DND-41 (cell line): ENCODE measurements around the gene DBNL.
"Not testable (repeated sequence)": the region's sequence is repeated elsewhere in the genome, so short reads cannot be mapped to it uniquely, and the experiment has no call there.

ENCODE experiments used
- EZH2 ChIP-seq: IDR thresholded peaks from 3 replicates; pipeline ENCODE4 v1.6.1; 2012; ENCODE audit warnings: borderline replicate concordance, low read depth, mild to moderate bottlenecking, moderate library complexity, low read length, inconsistent platforms; ENCODE audit not compliant: severe bottlenecking
- TF ChIP-seq, protein P1 (sequence below): IDR thresholded peaks from 2 replicates; pipeline ENCODE4 v1.5.1; 2012; ENCODE audit warnings: borderline replicate concordance, low read length, moderate library complexity, mild to moderate bottlenecking; ENCODE audit not compliant: poor library complexity, severe bottlenecking; ENCODE audit errors: extremely low read depth

DNA sequence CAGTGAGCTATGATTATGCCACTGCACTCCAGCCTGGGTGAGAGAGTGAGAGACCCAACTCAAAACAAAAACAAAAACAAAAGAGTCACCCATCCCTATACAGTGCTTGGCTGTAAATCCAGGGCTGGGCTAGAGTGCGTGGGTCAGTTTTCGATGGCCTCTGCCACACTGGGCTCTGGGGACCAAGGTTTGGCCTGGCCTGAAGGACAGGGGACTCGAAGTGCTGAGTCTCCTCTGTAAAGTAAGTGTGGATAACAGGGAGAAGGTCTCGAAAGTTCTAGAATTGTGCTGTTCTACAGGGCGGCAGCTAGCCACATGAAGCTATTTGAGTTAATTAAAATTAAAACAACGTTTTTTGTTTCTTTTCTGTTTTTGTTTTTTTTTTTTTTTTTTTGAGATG is 12.5 kb upstream of the DBNL start:
- TF ChIP-seq, protein P1, sequence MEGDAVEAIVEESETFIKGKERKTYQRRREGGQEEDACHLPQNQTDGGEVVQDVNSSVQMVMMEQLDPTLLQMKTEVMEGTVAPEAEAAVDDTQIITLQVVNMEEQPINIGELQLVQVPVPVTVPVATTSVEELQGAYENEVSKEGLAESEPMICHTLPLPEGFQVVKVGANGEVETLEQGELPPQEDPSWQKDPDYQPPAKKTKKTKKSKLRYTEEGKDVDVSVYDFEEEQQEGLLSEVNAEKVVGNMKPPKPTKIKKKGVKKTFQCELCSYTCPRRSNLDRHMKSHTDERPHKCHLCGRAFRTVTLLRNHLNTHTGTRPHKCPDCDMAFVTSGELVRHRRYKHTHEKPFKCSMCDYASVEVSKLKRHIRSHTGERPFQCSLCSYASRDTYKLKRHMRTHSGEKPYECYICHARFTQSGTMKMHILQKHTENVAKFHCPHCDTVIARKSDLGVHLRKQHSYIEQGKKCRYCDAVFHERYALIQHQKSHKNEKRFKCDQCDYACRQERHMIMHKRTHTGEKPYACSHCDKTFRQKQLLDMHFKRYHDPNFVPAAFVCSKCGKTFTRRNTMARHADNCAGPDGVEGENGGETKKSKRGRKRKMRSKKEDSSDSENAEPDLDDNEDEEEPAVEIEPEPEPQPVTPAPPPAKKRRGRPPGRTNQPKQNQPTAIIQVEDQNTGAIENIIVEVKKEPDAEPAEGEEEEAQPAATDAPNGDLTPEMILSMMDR: not testable (repeated sequence)
- TF ChIP-seq EZH2: not testable (repeated sequence)
